Adrenal gland (tissue), 5 donors: Measurements from ENCODE around the gene SEMA4G.

Source experiments
- POLR2A ChIP-seq, 2 donors: fragments of 450-650 bp; IDR thresholded peaks; one replicate each; pipeline ENCODE4 v1.6.1; 2017; ENCODE audit warnings: antibody characterized with exemption in 2 of 2, mild to moderate bottlenecking in 2 of 2, moderate library complexity in 1 of 2
- TF ChIP-seq, protein P1 (sequence below), 6 experiments: fragments of 450-650 bp in 4 of 6; fragments of 200-600 bp in 2 of 6; sonication (generic) in 1 of 6; IDR thresholded peaks; 1 replicate in 5 of 6; 2 replicates in 1 of 6; pipeline versions ENCODE4 v1.5.1 to v1.8.0; 2016 to 2021; ENCODE audit warnings: antibody characterized with exemption in 6 of 6, mild to moderate bottlenecking in 2 of 6, moderate library complexity in 1 of 6
- donor health status: DM: no; HTN: no; CAD: no.

DNA sequence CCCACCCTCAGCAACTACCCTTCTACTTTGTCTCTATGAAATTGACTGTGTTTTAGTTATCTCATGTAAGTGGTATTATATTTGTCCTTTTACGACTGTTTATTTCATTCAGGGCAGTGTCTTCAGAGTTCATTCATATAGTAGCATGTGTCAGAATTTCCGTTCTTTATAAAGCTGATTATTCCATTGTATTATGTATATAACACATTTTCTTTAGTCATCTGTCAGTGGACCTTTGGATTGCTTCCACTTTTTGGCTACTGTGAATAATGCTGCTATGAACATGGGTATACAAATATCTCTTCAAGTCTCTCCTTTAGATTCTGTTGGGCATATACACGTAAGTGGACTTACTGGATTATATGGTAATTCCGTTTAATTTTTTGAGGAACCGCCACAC, 42.0 kb upstream of the SEMA4G start:
- TF ChIP-seq POLR2A (IDR thresholded peaks at IDR 0.05): no peak
- TF ChIP-seq, protein P1, sequence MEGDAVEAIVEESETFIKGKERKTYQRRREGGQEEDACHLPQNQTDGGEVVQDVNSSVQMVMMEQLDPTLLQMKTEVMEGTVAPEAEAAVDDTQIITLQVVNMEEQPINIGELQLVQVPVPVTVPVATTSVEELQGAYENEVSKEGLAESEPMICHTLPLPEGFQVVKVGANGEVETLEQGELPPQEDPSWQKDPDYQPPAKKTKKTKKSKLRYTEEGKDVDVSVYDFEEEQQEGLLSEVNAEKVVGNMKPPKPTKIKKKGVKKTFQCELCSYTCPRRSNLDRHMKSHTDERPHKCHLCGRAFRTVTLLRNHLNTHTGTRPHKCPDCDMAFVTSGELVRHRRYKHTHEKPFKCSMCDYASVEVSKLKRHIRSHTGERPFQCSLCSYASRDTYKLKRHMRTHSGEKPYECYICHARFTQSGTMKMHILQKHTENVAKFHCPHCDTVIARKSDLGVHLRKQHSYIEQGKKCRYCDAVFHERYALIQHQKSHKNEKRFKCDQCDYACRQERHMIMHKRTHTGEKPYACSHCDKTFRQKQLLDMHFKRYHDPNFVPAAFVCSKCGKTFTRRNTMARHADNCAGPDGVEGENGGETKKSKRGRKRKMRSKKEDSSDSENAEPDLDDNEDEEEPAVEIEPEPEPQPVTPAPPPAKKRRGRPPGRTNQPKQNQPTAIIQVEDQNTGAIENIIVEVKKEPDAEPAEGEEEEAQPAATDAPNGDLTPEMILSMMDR (IDR thresholded peaks at IDR 0.05): no peak
